GM23248 (cell line): ENCODE results near the gene SHISA5. TPM values are rescaled to one million over a fixed set of nuclear protein-coding genes. Genes with fewer than 3 reads are reported as not detected.
"Not testable (repeated sequence)": the region's sequence is repeated elsewhere in the genome, so short reads cannot be mapped to it uniquely, and the experiment has no call there.

Source experiments
- DNase-seq: peaks from one replicate; pipeline ENCODE4 v3.0.0-alpha.2; 2015
- H2AFZ ChIP-seq: fragments of 200-600 bp; sonication (generic); 2 replicates; pipeline ENCODE4 v1.6.1; 2016; ENCODE audit warnings: antibody characterized with exemption
- H3F3A ChIP-seq: fragments of 200-600 bp; sonication (generic); 2 replicates; pipeline ENCODE4 v1.6.1; 2016; ENCODE audit warnings: mild to moderate bottlenecking, antibody characterized with exemption, mixed run types; ENCODE audit not compliant: insufficient read depth
- H3K27ac ChIP-seq: fragments of 200-600 bp; sonication (generic); 2 replicates; pipeline ENCODE4 v1.5.1; 2016; ENCODE audit warnings: mild to moderate bottlenecking
- H3K27me3 ChIP-seq: fragments of 200-600 bp; sonication (generic); replicated peaks from 2 replicates; pipeline ENCODE4 v1.6.1; 2016; ENCODE audit warnings: mild to moderate bottlenecking; ENCODE audit not compliant: insufficient read depth
- H3K36me3 ChIP-seq: fragments of 200-600 bp; sonication (generic); 2 replicates; pipeline ENCODE4 v1.6.1; 2016; ENCODE audit warnings: low read depth, mild to moderate bottlenecking
- H3K4me1 ChIP-seq: fragments of 200-600 bp; sonication (generic); 2 replicates; pipeline ENCODE4 v1.6.1; 2016; ENCODE audit warnings: mild to moderate bottlenecking; ENCODE audit not compliant: insufficient read depth
- H3K4me2 ChIP-seq: fragments of 200-600 bp; sonication (generic); one replicate; pipeline ENCODE4 v1.6.1; 2016; ENCODE audit warnings: mild to moderate bottlenecking; ENCODE audit not compliant: unreplicated experiment
- H3K4me3 ChIP-seq: fragments of 200-600 bp; sonication (generic); 2 replicates; pipeline ENCODE4 v1.5.1; 2016; ENCODE audit warnings: mild to moderate bottlenecking
- H3K79me2 ChIP-seq: fragments of 200-600 bp; sonication (generic); 2 replicates; pipeline ENCODE4 v1.6.1; 2016; ENCODE audit warnings: mild to moderate bottlenecking; ENCODE audit not compliant: insufficient read depth
- H3K9ac ChIP-seq: fragments of 200-600 bp; sonication (generic); 2 replicates; pipeline ENCODE4 v1.6.1; 2016; ENCODE audit warnings: mild to moderate bottlenecking
- H3K9me2 ChIP-seq: fragments of 200-600 bp; sonication (generic); 2 replicates; pipeline ENCODE4 v1.6.1; 2016; ENCODE audit warnings: mixed run types, mild to moderate bottlenecking, moderate library complexity; ENCODE audit not compliant: insufficient read depth
- H3K9me3 ChIP-seq: fragments of 200-600 bp; sonication (generic); one replicate; pipeline ENCODE4 v1.6.1; 2017; ENCODE audit warnings: low read depth
- H4K20me1 ChIP-seq: fragments of 200-600 bp; sonication (generic); 2 replicates; pipeline ENCODE4 v1.6.0; 2016; ENCODE audit not compliant: insufficient read depth
- EZH2 ChIP-seq: fragments of 200-600 bp; sonication (generic); IDR thresholded peaks from 2 replicates; pipeline ENCODE4 v1.6.1; 2018; ENCODE audit warnings: antibody characterized with exemption, mild to moderate bottlenecking; ENCODE audit not compliant: insufficient read depth, poor library complexity, severe bottlenecking
- EZH2phosphoT487 ChIP-seq: fragments of 200-600 bp; sonication (generic); IDR thresholded peaks from 2 replicates; pipeline ENCODE4 v1.6.1; 2018; ENCODE audit warnings: antibody characterized with exemption, moderate library complexity, mild to moderate bottlenecking, low read depth; ENCODE audit not compliant: insufficient read depth
- WGBS, 2 experiments: methylation state at CpG; one replicate each; pipeline ENCODE4 v1.1.6; 2015 to 2017; ENCODE audit warnings: low lambda C conversion rate in 2 of 2, low coverage in 1 of 2; ENCODE audit errors: missing lambda C conversion rate in 2 of 2; 5-methylcytosine and 5-hydroxymethylcytosine counted together
- in situ Hi-C: fragments of 300-500 bp; cut with MboI; formaldehyde crosslinking; loops from 2 replicates; pipeline ENCODE4 v1.15.0; 2020
- polyA plus RNA-seq: library from polyadenylated mRNA; unstranded; fragments of >200 nt; fragmentation: Nextera tagmentation; extraction: Ambion mirVana; gene quantifications from 2 replicates; pipeline ENCODE4 v1.2.1, GENCODE V29; 2016
- total RNA-seq: library from RNA; depleted of rRNA; stranded (reverse); fragments of >200 nt; shearing (Covaris generic); gene quantifications from 2 replicates; pipeline ENCODE4 v1.2.3, GENCODE V29; 2014

Gene SHISA5
- total and polyA plus RNA-seq, 2 experiments from 2014 or later: 153 to 215 TPM

- H2AFZ ChIP-seq: no peak overlapping the region
- no peak overlapping the region for H3K4me2 ChIP-seq
Measured at GRCh38 chr3:48464713-48465221, 39.2 kb downstream of the SHISA5 start.

GRCh38 chr3:48463703-48464102 is 40.3 kb downstream of the SHISA5 start:
- Histone ChIP-seq H4K20me1 (no peaks in the 10 kb centered on the region), H3K4me1 (peaks cover 24% of the 10 kb centered on the region), H3K4me3 (no peak overlapping the region), H3K4me2 (no peak overlapping the region), H3K36me3 (peaks cover 14% of the 10 kb centered on the region; the same call in 1 of the 2 replicates), H3K9me2 (no peaks in the 10 kb centered on the region), H3K27ac (no peak overlapping the region), H3K9me3 (no peaks in the 10 kb centered on the region), H3F3A (peaks cover 17% of the 10 kb centered on the region), H3K79me2 (peaks cover 23% of the 10 kb centered on the region), H2AFZ (no peak overlapping the region), H3K27me3 (no peaks in the 10 kb centered on the region), H3K9ac (no peak overlapping the region)
- TF ChIP-seq EZH2phosphoT487 (no peak), EZH2 (no peak)
- in situ Hi-C loops: no loop called here
- WGBS, 2 experiments: 73 to 75% methylated on average over 9 of the region's 9 CpGs
- no peak for DNase-seq

More at GRCh38 chr3:48464713-48465221, 39.2 kb downstream of the SHISA5 start:
- TF ChIP-seq EZH2 (no peak), EZH2phosphoT487 (no peak)
- peaks cover 6% of the 10 kb centered on the region; the same call in 1 of the 2 replicates for H3K36me3 ChIP-seq
- in situ Hi-C loops: loop anchor here (5.0 kb wide), 1 partner anchor 88 kb away; no protein-coding TSS in a partner anchor
- 91 to 92% methylated on average over 17 of the region's 17 CpGs for WGBS, 2 experiments
- no peaks in the 10 kb centered on the region for H3K27me3 ChIP-seq
- H3F3A ChIP-seq: peaks cover 17% of the 10 kb centered on the region
- peaks cover 24% of the 10 kb centered on the region for H3K4me1 ChIP-seq
- peaks cover 33% of the 10 kb centered on the region for H3K79me2 ChIP-seq
- peak overlapping the region; percentile 92 for H3K9ac ChIP-seq
- H3K27ac ChIP-seq: peak overlapping the region; percentile 99
- H4K20me1 ChIP-seq: no peaks in the 10 kb centered on the region
- H3K9me2 ChIP-seq: no peaks in the 10 kb centered on the region
- no peak for DNase-seq
- no peak overlapping the region for H3K4me3 ChIP-seq
- H3K9me3 ChIP-seq: no peaks in the 10 kb centered on the region

GRCh38 chr3:48461767-48462166 is 42.2 kb downstream of the SHISA5 start:
- H3K4me2 ChIP-seq, DNase-seq, H3K79me2 ChIP-seq, in situ Hi-C loops, H3K4me3 ChIP-seq, H4K20me1 ChIP-seq, H3K9ac ChIP-seq, H3K27ac ChIP-seq, H2AFZ ChIP-seq, H3K27me3 ChIP-seq, H3F3A ChIP-seq, H3K9me3 ChIP-seq, H3K9me2 ChIP-seq: not testable (repeated sequence)
- 83 to 89% methylated on average over 7 of the region's 7 CpGs for WGBS, 2 experiments
- Histone ChIP-seq H3K36me3 (peaks cover 15% of the 10 kb centered on the region), H3K4me1 (peaks cover 11% of the 10 kb centered on the region)

DNA sequence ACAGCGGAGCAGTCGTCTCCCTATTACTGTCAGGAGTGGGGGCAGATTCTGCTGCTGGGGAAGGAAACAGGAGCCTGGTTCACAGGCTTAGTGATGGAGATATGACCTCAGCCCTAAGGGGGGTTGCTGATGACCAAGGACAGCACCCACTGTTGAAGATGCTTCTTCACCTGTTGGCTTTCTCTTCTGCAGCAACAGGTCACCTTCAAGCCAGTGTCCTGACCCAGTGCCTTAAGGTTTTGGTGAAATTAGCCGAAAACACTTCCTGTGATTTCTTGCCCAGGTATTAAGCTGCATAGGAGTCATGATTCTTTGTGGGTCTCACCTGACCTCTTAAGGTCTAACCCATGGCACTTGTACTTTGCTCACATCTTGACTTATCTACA is 43.5 kb downstream of the SHISA5 start:
- DNase-seq: no peak
- peaks cover 15% of the 10 kb centered on the region for H3K36me3 ChIP-seq
- in situ Hi-C loops: no loop called here

More for the DNA sequence above, 43.5 kb downstream of the SHISA5 start:
- TF ChIP-seq EZH2phosphoT487: no peak
- no peak for TF ChIP-seq EZH2
- Histone ChIP-seq H3K79me2 (no peaks in the 10 kb centered on the region), H3F3A (peaks cover 9% of the 10 kb centered on the region), H3K27me3 (no peaks in the 10 kb centered on the region), H3K4me2 (no peak overlapping the region), H3K4me1 (peaks cover 5% of the 10 kb centered on the region), H2AFZ (no peak overlapping the region), H4K20me1 (no peaks in the 10 kb centered on the region), H3K27ac (no peak overlapping the region), H3K9ac (no peak overlapping the region), H3K9me3 (no peaks in the 10 kb centered on the region), H3K9me2 (no peaks in the 10 kb centered on the region), H3K4me3 (no peak overlapping the region)
- 100% methylated on average over 3 of the region's 3 CpGs for WGBS, 2 experiments
